Tongue (tissue), 2 donors: ENCODE results near the gene RGS7. TPM values are rescaled to one million over a fixed set of nuclear protein-coding genes. Genes with fewer than 3 reads are reported as not detected.
"Not testable (repeated sequence)": the region's sequence is repeated elsewhere in the genome, so short reads cannot be mapped to it uniquely, and the experiment has no call there.

Experiments
- DNase-seq: peaks from one replicate; pipeline ENCODE4 v3.0.0-alpha.2; 2015
- total RNA-seq: library from RNA; depleted of rRNA; stranded (reverse); fragments of >200 nt; gene quantifications from one replicate; pipeline ENCODE4 v1.2.3, GENCODE V29; 2014

RGS7 gene
- total RNA-seq, 1 donor from 2014 or later, result not detected

GRCh38 chr1:240829487-240829886, 527.5 kb downstream of the RGS7 start:
- DNase-seq, result no peak

GRCh38 chr1:240827786-240828185, 529.2 kb downstream of the RGS7 start:
- DNase-seq, result no peak

GRCh38 chr1:240824238-240824637, 532.8 kb downstream of the RGS7 start:
- no peak for DNase-seq

- no peak for DNase-seq
Observed at GRCh38 chr1:240823357-240823756, 533.6 kb downstream of the RGS7 start.

GRCh38 chr1:240821925-240822324, 535.1 kb downstream of the RGS7 start:
- DNase-seq, result no peak

- DNase-seq, result no peak
Observed at GRCh38 chr1:240820816-240821215, 536.2 kb downstream of the RGS7 start.

- no peak for DNase-seq
Observed at GRCh38 chr1:240816472-240816871, 540.5 kb downstream of the RGS7 start.

GRCh38 chr1:240813720-240814119, 543.3 kb downstream of the RGS7 start:
- DNase-seq, result no peak

GRCh38 chr1:240811256-240811655, 545.7 kb downstream of the RGS7 start:
- DNase-seq, result no peak

- DNase-seq, result no peak
Observed at GRCh38 chr1:240808381-240808780, 548.6 kb downstream of the RGS7 start.

- DNase-seq, result no peak
Observed at GRCh38 chr1:240806200-240806745, 550.7 kb downstream of the RGS7 start.

GRCh38 chr1:240804475-240804874, 552.5 kb downstream of the RGS7 start:
- DNase-seq, result no peak

- no peak for DNase-seq
Observed at GRCh38 chr1:240803151-240803550, 553.9 kb downstream of the RGS7 start.

- no peak for DNase-seq
Observed at GRCh38 chr1:240802271-240802670, 554.7 kb downstream of the RGS7 start.

GRCh38 chr1:240801442-240801841, 555.6 kb downstream of the RGS7 start:
- DNase-seq, result no peak

- DNase-seq, result no peak
Observed at GRCh38 chr1:240800291-240800690, 556.7 kb downstream of the RGS7 start.

GRCh38 chr1:240797050-240797449, 560.0 kb downstream of the RGS7 start:
- no peak for DNase-seq

- no peak for DNase-seq
Observed at GRCh38 chr1:240794046-240794843, 562.8 kb downstream of the RGS7 start.

- no peak for DNase-seq
Observed at GRCh38 chr1:240792915-240793529, 564.0 kb downstream of the RGS7 start.

- DNase-seq, result no peak
Observed at GRCh38 chr1:240790856-240791255, 566.1 kb downstream of the RGS7 start.

- DNase-seq, result no peak
Observed at GRCh38 chr1:240786880-240787279, 570.1 kb downstream of the RGS7 start.

- no peak for DNase-seq
Observed at GRCh38 chr1:240784776-240785175, 572.2 kb downstream of the RGS7 start.

- not testable (repeated sequence) for DNase-seq
Observed at GRCh38 chr1:240783728-240784137, 573.3 kb downstream of the RGS7 start.

- no peak for DNase-seq
Observed at GRCh38 chr1:240776237-240776636, 580.8 kb downstream of the RGS7 start.
